Amniotic stem cell (primary cell): ENCODE measurements around the gene PLEKHA6.
"Not testable (repeated sequence)": the region's sequence is repeated elsewhere in the genome, so short reads cannot be mapped to it uniquely, and the experiment has no call there.

Experiments
- DNase-seq: peaks from one replicate; lab custom pipeline; 2025; lab: John Stamatoyannopoulos, UW

Gene PLEKHA6

DNA sequence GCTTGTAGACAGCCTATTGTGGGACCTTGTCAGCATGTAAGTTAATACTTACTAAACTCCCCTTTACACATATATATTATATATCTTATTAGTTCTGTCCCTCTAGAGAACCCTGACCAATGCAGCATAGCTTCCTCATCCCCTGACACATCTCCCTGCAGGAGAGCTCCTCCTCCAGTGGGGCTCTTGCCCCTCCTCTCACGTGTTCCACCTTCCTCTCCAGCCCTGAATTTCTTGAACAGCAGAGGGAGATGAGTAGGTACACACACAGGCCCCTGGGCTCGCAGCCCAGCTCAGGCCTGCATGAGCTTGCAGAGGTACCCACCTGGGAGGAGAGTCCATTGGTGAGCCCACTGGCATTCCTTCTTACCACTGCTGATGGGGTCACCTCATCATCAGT, 118.7 kb downstream of the PLEKHA6 start:
- no peak for DNase-seq

DNA sequence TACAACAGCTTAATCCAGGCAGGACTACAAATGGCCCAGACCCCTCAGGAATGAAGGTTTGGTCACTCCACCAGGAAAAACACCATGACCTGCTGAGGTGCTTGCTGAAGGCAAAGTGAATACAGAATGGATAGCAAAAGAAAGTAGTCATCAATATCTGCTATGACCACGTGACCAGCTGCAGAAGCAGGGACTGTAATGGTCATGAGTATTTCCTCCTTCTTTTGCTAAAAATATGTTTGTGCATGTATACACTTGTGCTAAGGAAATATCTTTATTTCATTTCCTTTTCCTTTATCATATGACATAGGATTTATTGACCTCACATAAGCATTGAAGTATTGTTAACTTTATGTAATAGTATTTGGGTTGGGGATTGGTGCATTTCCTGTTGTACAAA, 119.5 kb downstream of the PLEKHA6 start:
- DNase-seq: no peak

DNA sequence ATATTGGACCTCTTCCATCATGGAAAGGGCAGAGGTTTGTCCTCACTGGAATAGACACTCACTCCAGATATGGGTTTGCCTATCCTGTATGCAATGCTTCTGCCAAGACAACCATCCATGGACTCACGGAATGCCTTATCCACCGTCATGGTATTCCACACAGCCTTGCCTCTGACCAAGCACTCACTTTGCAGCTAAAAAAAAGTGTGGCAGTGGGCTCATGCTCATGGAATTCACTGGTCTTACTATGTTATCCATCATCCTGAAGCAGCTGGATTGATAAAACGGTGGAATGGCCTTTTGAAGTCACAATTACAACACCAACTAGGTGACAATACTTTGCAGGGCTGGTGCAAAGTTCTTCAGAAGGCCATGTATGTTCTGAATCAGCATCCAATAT, 120.3 kb downstream of the PLEKHA6 start:
- DNase-seq: not testable (repeated sequence)

DNA sequence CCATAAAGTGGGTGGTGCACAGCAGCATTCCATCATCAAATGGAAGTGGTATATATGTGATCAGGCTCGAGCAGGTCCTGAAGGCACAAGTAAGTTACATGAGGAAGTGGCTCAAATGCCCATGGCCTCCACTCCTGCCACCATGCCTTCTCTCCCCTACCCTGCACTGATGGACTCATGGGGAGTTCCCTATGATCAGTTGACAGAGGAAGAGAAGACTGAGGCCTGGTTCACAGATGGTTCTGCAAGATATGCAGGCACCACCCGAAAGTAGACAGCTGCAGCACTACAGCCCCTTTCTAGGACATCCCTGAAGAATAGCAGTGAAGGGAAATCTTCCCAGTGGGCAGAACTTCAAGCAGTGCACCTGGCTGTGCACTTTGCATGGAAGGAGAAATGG, 121.2 kb downstream of the PLEKHA6 start:
- not testable (repeated sequence) for DNase-seq

DNA sequence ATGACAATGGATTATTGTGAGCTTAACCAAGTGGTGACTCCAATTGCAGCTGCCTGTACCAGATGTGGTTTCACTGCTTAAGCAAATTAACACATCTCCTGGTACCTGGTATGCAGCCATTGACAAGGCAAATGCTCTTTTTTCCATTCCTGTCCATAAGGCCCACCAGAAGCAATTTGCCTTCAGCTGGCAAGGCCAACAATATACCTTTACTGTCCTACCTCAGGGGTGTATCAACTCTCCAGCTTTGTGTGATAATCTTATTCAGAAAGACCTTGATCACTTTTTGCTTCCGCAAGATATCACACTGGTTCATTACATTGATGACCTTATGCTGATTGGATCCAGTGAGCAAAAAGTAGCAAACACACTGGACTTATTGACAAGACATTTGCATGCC, 122.2 kb downstream of the PLEKHA6 start:
- DNase-seq: not testable (repeated sequence)

DNA sequence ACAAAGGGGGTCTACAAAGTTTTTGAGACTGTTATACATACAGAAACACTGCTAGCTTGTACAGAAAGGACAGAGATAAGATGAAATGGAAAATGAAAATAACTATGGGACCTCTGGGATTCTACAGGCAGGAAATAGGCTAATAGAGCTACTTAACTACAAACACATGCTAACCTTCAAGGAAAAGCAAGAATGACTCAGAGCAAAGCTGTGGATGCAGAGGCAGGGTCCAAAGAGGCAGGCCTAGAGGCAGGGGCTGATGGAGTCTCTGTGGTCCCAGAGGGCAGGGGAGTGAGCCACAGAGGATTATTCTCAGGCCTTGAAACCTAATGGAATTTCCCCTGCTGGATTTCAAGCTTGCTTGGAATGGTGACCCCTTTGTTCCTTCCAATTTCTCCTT, 127.2 kb downstream of the PLEKHA6 start:
- peak; percentile 32 for DNase-seq

DNA sequence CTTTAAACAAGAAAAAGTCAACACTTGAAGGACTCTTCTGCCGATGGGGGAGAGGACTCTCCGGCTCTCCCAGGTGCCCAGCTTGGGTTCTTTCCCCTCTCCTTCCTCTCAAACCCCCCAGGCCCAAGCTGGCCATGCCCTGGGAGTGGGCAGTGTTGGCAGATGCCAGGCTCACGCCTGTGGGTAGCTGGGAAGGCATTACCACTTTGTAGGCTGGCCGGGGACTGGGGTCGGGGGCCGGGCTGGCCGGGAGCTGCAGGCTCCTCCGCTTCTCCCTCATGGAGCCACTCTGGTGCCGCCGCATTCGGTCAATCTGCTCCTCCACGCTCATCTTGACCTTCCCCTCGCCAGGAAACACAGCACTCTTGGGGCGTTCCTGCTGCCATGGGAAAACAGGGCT, 129.5 kb downstream of the PLEKHA6 start:
- DNase-seq: no peak

DNA sequence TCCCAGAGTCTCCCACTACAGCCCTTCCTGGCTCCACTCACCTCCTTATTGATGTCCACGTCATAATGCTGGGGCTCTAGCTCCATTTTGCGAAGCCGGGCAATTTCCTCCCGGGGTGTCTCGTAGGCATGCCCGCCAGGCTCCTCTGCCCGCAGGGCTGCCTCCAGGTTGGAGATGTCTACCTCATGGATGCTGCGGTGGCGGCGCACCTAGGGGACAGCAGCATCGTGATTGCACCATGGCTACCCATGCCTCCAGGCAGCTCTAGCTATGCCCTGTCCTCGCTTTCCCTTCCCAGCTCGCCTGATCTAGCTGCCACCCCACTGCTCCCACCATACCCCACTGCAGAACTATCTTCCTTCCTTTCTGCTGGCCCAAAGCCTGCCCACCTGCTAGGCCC, 130.8 kb downstream of the PLEKHA6 start:
- no peak for DNase-seq

DNA sequence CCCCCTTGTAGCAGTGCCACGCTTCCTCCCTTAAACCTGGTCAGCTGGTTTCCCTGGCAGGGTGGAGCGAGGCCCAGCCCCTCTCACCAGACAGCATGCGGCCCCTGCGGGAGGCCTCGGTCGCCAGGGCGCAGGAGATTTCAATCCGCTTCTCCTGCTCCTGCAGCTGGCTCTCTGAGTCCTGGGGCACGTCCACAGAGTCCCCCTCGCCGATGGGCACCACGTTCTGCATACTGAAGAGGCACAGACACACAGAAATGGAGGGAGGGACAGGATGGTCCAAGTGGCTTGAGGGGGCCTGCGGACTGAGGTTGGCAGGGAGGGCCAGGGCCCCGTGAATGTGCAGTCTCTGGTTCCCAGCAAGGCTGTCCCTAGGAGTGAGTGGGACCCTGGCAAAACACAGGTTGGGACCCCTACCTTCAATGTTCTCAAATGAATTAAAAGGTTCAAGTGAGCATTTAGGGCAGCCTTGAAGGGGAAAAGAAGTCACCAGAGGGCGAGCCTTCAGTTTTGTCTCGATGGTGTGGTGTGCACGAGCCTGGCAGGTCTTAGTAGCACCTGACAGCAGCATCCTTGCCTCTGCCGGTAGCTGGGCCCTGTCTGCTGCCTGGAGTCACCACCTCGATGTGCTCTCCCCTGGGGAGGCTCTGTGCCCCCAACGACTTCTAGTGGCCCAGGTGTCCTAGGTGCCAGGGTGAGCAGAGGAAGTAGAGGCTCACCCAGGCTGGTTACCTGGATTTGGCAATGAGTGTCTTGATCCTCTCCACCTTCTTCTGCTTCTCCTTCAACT, 131.5 kb downstream of the PLEKHA6 start:
- no peak for DNase-seq

DNA sequence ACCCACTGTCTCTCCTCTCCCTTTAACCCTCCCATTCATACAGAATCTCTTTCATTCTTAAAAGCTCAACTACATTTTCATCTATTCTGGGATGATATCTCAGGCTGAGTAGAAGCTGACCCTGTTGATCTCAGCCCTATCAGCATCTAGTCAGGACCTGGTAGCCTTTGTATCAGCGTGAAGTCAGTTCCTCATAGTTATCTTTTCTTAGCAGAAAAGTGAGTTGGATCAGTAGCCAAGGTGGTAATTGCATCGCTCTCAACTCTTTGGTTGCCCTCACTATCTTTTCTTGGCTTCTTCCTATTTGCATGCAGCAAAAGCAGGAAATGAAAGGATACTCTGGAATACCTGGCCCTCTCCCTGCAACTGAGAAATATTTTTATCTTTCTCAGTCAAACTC, 132.4 kb downstream of the PLEKHA6 start:
- DNase-seq: no peak

DNA sequence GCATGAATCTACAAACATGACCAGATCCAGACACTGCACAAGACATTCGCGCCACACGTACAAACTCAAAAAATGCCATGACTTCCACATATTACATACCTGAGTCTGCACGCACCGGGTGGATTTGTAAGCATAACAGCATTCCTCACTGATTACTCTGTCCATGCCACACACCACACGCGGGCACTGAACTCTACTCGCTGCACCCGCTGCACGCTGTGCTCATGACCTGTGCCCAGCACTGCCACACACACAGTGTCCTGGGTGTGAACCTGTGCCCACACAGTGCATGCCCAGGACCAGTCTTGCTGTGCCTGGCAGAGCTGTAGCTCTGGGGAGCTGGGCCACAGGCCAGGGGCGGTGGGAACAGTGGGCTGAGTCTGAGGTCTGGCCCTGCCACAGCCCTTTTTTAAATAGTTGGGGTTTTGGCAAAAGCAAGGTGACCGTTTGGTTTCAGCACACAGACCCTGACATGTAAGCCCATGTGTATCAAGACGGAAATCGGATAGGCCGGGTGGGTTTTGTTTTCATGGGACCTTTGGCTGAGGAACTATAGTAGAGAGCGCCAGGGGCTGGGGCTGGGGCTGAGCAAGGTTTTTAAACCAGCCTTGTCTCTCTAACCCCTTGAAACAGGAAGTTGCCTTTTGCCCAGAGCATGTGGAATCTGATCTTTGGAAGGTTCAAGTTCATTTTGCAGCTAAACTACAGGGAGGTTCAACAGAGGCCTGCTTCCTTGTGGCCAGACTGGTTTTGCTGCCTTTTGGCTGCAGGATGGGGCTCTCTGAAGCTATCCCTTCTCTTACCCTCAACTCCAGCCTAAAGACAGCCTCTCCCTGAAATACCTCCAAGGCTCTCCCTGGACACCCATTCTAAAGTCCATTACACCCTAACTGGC, 133.6 kb downstream of the PLEKHA6 start:
- no peak for DNase-seq

DNA sequence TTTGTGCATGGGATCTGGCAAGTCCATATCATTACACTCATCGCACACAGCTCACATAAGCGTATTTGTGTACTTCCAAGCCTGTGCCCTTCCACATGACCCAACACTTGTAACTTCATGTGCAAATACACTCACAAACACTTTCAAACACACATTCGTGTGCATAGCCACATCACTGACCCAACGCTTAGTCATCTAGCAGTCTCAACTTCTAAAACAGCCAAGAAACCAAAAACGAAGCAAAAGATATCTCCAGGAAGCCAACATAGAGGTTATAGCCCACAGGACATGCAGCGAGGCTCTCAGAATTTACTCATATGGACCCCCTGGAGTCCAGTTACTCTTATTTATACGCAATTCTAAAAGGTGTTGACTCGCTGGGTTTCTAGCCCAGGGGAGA, 135.1 kb downstream of the PLEKHA6 start:
- DNase-seq: no peak

DNA sequence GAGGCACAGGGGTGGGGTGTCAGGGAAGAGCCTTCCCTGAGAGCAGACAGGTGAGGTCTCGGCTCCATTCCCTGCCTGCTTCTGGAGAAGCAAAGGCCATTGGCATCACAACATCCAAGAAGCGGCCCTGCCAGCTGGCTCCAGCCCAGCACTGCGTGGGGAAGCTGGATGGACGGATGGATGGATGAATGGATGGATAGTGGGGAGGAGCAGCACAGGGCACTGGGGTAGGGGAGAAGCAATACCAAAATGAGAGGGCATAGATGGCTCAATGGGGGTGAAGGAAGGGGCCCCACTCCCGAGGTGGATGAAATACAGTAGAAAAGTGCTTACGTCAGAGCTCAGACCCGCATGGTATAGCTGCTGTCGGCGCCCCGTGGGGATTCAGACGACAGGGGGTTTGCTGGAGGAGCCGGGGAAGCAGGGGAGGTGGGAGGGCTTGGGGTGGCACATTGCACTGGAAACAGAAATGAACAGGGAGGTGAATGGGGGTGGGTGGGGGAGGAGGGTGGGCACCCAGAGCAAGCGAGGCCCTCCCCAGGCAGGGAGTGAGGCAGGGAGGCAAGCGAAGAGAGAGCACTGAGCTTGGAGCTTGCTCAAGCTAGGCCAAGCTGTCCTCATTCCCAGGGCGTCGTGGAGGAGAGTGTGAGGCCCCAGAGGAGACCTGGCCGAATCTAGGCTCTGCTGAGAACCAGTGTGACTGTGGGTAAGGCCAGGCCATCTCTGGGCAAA, 136.4 kb downstream of the PLEKHA6 start:
- DNase-seq: no peak

DNA sequence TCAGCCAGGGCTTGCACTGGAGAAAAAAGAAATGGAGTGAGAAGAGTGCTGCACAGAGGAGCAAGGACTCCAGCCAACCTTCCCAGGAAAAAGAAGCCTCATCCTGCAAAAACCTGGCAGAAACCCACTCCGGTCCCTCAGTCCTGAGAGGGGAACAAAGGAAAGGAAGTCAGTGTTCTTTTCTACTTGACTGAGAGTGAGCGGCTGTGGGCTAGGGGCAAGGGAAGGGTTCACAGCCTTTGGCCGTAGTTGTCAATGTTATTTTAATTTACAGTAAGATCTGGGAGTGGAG, 137.0 kb downstream of the PLEKHA6 start:
- no peak for DNase-seq

DNA sequence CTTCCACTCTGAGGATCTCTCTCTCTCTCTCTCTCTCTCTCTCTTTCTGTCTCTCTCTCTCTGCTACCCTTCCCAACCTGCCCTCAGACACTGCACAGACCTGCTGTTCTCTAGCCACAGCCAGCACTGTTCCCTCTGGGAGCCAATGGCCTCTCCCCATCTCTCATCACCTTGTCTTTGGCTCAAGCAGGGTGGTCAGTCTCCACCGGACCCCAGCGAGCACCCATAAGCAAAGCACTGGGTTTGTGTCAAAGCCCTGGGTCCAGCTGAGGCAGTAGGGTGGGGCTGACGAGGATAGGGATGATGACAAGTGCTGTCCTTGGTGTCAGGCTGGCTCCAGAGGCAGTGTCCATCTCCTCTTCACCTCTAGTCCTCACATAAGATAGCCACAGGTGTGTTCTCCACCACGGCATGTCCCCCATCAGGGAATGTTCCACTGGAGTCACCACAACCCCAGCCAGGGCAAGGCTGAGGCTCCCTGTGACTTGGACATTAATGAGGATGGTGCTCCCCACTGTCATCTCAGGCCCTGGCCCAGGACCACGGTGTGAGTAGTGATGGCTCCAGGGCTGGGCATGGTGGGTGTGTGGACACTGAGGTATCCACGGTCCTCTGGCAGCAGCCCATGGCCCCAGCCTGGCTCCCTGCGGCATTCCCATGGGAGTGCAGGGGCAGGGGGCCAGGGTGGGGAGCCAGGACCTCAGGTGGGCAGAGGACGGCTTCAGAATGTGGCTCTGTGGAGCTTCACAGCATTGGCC, 137.5 kb downstream of the PLEKHA6 start:
- no peak for DNase-seq

DNA sequence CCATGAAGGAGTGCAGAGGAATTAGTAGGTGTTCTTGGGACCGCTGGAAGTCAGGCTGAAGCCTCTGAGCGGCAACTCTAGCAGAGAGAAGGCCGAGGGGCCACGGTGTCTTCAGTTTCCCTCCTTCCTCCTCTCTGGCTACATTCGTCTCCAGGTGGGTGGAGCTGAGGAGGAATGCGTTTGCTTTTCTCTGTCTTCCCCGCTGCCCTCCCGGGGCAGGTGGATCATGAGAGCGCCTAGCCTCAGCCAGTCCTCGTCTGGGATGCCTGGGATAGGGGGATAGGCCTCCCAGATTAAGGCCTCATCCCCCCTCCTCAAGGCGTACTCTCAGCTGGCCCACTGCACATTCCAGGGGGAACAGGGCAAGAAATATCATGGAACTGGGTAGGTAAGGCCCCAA, 138.5 kb downstream of the PLEKHA6 start:
- no peak for DNase-seq

DNA sequence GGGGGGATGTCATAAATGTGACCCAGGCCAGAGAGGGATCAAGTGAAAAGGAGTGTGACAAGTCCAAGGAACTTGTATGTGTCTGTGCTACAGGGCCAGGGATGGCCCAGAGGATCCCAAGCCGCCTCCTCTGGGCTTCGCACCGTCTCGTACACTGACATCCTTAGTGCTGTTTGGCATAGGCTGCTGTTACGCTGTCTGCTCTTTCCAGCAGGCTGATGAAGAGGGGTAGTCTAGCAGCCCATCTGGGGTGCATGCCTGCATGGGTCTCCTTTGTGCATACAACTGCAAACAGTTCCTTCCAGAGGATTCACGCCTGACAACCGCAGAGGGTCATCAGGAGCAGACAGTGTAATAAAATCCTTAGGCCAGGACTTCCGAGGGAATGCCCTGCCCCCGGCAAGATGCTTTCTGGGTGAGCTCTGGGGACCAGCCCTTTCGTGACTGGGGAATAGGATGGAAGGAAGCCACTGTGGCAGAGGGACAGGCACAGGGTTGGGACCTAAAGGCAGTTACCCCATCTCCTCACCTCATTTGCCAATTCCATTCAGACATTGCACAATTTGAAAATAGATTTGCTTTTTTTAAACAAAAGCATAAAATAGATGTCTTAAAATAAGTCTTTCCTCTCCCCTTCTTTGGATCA, 139.6 kb downstream of the PLEKHA6 start:
- no peak for DNase-seq

DNA sequence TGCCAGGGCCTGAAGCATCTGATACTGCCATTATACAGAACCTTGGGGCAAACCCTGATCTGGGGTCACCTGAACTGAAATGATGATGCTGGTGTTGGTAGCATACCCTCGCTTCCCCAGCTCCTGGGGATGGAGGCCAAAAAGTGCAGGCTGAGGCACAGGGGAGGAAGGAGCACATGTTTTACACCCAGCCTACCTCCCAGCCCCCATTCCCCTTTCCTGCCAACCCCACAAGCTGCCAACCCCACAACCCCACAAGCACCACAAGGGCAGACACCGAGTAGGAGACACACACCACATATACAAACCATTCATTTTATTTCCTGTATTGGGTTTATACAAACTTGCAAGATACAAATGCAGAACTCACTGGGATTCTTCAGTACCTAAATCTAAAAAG, 141.2 kb downstream of the PLEKHA6 start:
- DNase-seq: no peak

DNA sequence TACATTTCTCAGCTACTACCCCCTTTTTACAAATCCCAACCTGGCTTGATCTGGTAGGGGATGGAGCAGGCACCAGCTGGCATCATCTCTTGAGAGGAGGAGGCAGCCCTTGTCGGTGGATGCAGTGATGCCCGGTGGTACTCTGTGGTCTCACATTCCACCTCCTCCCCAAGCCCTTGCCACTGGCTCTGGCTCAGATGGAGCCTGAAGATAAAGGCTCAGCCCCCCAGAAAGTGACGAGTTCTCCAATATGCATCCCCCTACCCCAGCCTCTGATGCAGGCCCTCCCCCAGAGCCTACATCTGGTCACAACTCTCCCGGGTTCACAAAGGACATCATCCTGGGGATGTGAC, 142.1 kb downstream of the PLEKHA6 start:
- DNase-seq: no peak

DNA sequence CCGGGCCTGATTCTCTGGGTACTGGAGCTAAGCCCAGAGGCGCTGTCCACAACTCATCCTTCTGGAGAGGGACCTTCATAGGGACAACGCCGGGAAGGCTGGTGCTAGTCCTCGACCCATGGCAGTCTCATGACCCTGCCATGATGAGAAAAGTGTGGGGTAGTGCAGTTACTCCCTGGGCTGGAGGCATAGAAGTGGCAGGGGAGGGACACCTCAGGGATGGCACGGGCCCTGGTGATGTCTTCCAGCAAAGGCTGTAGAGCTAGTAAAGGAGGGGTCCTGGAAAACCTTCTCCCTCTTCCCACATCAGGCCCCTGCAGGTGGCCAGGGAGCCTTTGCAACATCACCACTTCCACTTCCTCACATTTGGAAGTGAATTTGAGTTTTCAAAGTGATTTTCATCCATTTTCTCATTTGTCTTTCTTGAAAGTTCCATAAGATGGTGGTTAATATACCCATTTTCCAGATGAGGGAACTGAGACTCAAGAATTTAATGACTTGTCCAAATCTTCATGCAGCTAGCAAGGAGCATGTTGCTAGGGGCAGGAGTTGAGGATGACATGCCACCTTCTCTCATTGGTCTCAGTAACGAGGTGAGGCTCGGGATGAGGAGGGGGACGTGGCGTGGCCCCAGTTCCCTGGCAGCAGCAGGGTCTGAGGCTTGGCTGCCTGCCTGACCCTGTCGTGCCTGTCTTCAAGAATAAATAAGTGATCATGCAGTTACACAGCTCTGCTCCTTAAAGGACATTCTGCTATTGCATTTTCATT, 142.7 kb downstream of the PLEKHA6 start:
- no peak for DNase-seq

DNA sequence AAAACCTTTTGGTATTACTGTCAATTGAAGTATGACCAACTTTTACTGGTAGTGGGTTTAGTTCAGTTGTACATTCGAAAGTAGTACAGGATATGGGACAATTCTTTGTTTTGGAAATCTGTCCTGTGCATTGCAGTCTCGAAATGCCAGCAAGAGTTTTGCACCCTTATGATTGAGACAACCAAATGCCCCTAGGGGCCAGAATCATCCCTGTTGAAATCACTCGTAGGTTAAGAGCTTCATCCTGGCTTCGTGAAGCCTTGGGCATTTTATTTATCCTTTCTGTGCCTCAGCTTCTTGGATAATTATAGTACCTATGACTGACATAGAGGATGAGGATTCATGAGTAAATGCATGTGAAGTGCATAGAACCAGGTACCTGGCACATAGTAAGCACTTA, 143.5 kb downstream of the PLEKHA6 start:
- DNase-seq: no peak
